GM12801 (cell line): Measurements from ENCODE around the gene BCS1L.

Source experiments
- CTCF ChIP-seq: IDR thresholded peaks from one replicate; pipeline ENCODE4 v1.5.1; 2011; ENCODE audit warnings: control low read depth; ENCODE audit not compliant: insufficient read length; ENCODE audit errors: extremely low read depth

BCS1L gene

GRCh38 chr2:218659258-218659987, at the start of gene BCS1L, which contains the start of gene ZNF142:
Gene BCS1L, plus strand, starts transcription at chr2:218659683. Its CDS starts 1,305 bp downstream, at chr2:218660988.
Gene ZNF142, minus strand, starts transcription at chr2:218659623. Its CDS starts 3,194 bp downstream, at chr2:218656429.
- no peak for TF ChIP-seq CTCF

GRCh38 chr2:218615868-218616315, 43.6 kb upstream of the BCS1L start:
- no peak for TF ChIP-seq CTCF

- no peak for TF ChIP-seq CTCF
These were observed 41.2 kb upstream of the BCS1L start for GRCh38 chr2:218618102-218618860.

GRCh38 chr2:218621007-218621406, 38.5 kb upstream of the BCS1L start:
- TF ChIP-seq CTCF = no peak

GRCh38 chr2:218622606-218623365, 36.7 kb upstream of the BCS1L start:
- TF ChIP-seq CTCF = no peak

GRCh38 chr2:218623366-218623705, 36.1 kb upstream of the BCS1L start:
- no peak for TF ChIP-seq CTCF

GRCh38 chr2:218626369-218626768, 33.1 kb upstream of the BCS1L start:
- TF ChIP-seq CTCF = no peak
